ENCODE measurements around the gene HSPA1A.
A peak's percentile ranks its signal among the peaks of the same experiment; 100 is the strongest.

Gene HSPA1A

GRCh38 chr6:31776989-31777666 lies 38.2 kb upstream of the HSPA1A start, which contains the start of gene VWA7:
Gene VWA7, minus strand, starts transcription at chr6:31777328. Its CDS starts 549 bp downstream, at chr6:31776779.
- DNase-seq (ENCODE audit: low read depth, low spot score) = peak; percentile 65
- TF ChIP-seq CTCF (IDR thresholded peaks at IDR 0.05; ENCODE audit: low read depth, low read length) = no peak
- H3K4me3 ChIP-seq (ENCODE audit: low read depth, low read length) = no peak within 1 kb of the TSS
- in situ Hi-C loops (cut with HindIII; ENCODE audit: low sequenced_read_pairs) = no loop called here

GRCh38 chr6:31777667-31778050 lies 37.7 kb upstream of the HSPA1A start:
- in situ Hi-C loops (cut with HindIII; ENCODE audit: low sequenced_read_pairs) = no loop called here
- no peak for TF ChIP-seq CTCF (IDR thresholded peaks at IDR 0.05; ENCODE audit: low read depth, low read length)
- no peak overlapping the region for H3K4me3 ChIP-seq (ENCODE audit: low read depth, low read length)
- DNase-seq (ENCODE audit: low read depth, low spot score) = no peak

- no peak for TF ChIP-seq CTCF (IDR thresholded peaks at IDR 0.05; ENCODE audit: low read depth, low read length)
- in situ Hi-C loops (cut with HindIII; ENCODE audit: low sequenced_read_pairs) = no loop called here
- no peak overlapping the region for H3K4me3 ChIP-seq (ENCODE audit: low read depth, low read length)
- DNase-seq (ENCODE audit: low read depth, low spot score) = no peak
Observed at GRCh38 chr6:31778193-31778592, 37.1 kb upstream of the HSPA1A start.

- in situ Hi-C loops (cut with HindIII; ENCODE audit: low sequenced_read_pairs) = no loop called here
- no peak for DNase-seq (ENCODE audit: low read depth, low spot score)
- no peak for TF ChIP-seq CTCF (IDR thresholded peaks at IDR 0.05; ENCODE audit: low read depth, low read length)
- H3K4me3 ChIP-seq (ENCODE audit: low read depth, low read length) = no peak overlapping the region
Observed at GRCh38 chr6:31778999-31779885, 36.1 kb upstream of the HSPA1A start.

- TF ChIP-seq CTCF (IDR thresholded peaks at IDR 0.05; ENCODE audit: low read depth, low read length) = no peak
- H3K4me3 ChIP-seq (ENCODE audit: low read depth, low read length) = no peak overlapping the region
- in situ Hi-C loops (cut with HindIII; ENCODE audit: low sequenced_read_pairs) = no loop called here
- DNase-seq (ENCODE audit: low read depth, low spot score) = no peak
Observed at GRCh38 chr6:31779908-31780307, 35.4 kb upstream of the HSPA1A start.

GRCh38 chr6:31780507-31781243 lies 34.7 kb upstream of the HSPA1A start:
- in situ Hi-C loops (cut with HindIII; ENCODE audit: low sequenced_read_pairs) = no loop called here
- no peak for DNase-seq (ENCODE audit: low read depth, low spot score)
- H3K4me3 ChIP-seq (ENCODE audit: low read depth, low read length) = no peak overlapping the region
- TF ChIP-seq CTCF (IDR thresholded peaks at IDR 0.05; ENCODE audit: low read depth, low read length) = no peak

Data from astrocyte of the spinal cord (primary cell).